HCT116 (cell line): ENCODE results near the gene SPCS3. TPM values are rescaled to one million over a fixed set of nuclear protein-coding genes. Genes with fewer than 3 reads are reported as not detected.

Experiments
- ATAC-seq: fragments of 200-7000 bp; cut with Tn5 transposase; 2 replicates; pipeline ENCODE4 v1.9.1; 2020; ENCODE audit warnings: mild to moderate bottlenecking, moderate library complexity
- BruUV-seq: library from RNA; stranded (reverse); fragments of 400-500 nt; replicated peaks from 2 replicates; lab custom pipeline; 2021; lab: Mats Ljungman, UMichigan
- CTCF ChIA-PET: fragments of 300-600 bp; sonication (Branson Sonifier 250); formaldehyde crosslinking; loops from one replicate; lab custom pipeline; 2021; ENCODE audit warnings: antibody characterized with exemption; lab: Charles Lee
- POLR2A ChIA-PET: fragments of 300-600, 350-600 bp; sonication (Branson Sonifier 250); formaldehyde crosslinking; loops from one replicate; lab custom pipeline; 2021; ENCODE audit warnings: antibody characterized with exemption; lab: Charles Lee
- RAD21 ChIA-PET, 2 experiments: fragments of 300-600 bp; sonication (Branson Sonifier 250); formaldehyde crosslinking; loops; one replicate each; lab custom pipeline; 2023; ENCODE audit warnings: low total read pairs in 2 of 2; ENCODE audit not compliant: uncharacterized antibody in 2 of 2, unreplicated experiment in 2 of 2, low non-redundant PET in 1 of 2; lab: Charles Lee
- DNase-seq: peaks from one replicate; pipeline ENCODE4 v3.0.0-alpha.2; 2010; ENCODE audit warnings: low read depth, low spot score
- H2AFZ ChIP-seq: fragments of 200-600 bp; shearing (Covaris generic), sonication (generic); 2 replicates; pipeline ENCODE4 v1.6.1; 2017; ENCODE audit warnings: low read depth, mixed run types, mixed read lengths, antibody characterized with exemption, low read length; ENCODE audit not compliant: poor library complexity, severe bottlenecking
- H3K27ac ChIP-seq: 2 replicates; pipeline ENCODE4 v1.5.1; 2012; ENCODE audit warnings: low read depth, low read length
- H3K27me3 ChIP-seq: fragments of 200-600 bp; sonication (generic); 2 replicates; pipeline ENCODE4 v1.6.1; 2016; ENCODE audit warnings: mixed run types, low read length, mixed read lengths; ENCODE audit not compliant: insufficient read depth
- H3K36me3 ChIP-seq, 2 experiments: fragments of 200-500 bp in 1 of 2; fragments of 200-600 bp in 1 of 2; sonication (Bioruptor generic) in 1 of 2; sonication (generic) in 1 of 2; 2 replicates each; pipeline versions ENCODE4 v1.5.1 to v1.6.1; 2014 to 2016; ENCODE audit warnings: low read length in 2 of 2, inconsistent platforms in 1 of 2, mixed read lengths in 1 of 2, mixed run types in 1 of 2; ENCODE audit not compliant: insufficient read depth in 2 of 2, control insufficient read depth in 1 of 2
- H3K4me1 ChIP-seq, 2 experiments: fragments of 200-600 bp in 1 of 2; sonication (generic) in 1 of 2; 2 replicates each; pipeline versions ENCODE4 v1.5.1 to v1.6.1; 2012 to 2017; ENCODE audit warnings: low read length in 2 of 2, inconsistent platforms in 1 of 2, mild to moderate bottlenecking in 1 of 2, mixed read lengths in 1 of 2, mixed run types in 1 of 2, moderate library complexity in 1 of 2; ENCODE audit not compliant: insufficient read depth in 2 of 2, control insufficient read depth in 1 of 2
- H3K4me2 ChIP-seq: fragments of 200-600 bp; sonication (generic); 2 replicates; pipeline ENCODE4 v1.6.1; 2017; ENCODE audit warnings: mixed run types, low read length, mixed read lengths
- H3K4me3 ChIP-seq, 2 experiments: fragments of 200-600 bp in 1 of 2; sonication (generic) in 1 of 2; replicated peaks in 1 of 2; 2 replicates each; pipeline ENCODE4 v1.5.1; 2011 to 2016; ENCODE audit warnings: low read length in 2 of 2, control low read depth in 1 of 2, low read depth in 1 of 2, mild to moderate bottlenecking in 1 of 2, mixed read lengths in 1 of 2, mixed run types in 1 of 2
- H3K79me2 ChIP-seq: fragments of 200-600 bp; sonication (generic); 2 replicates; pipeline ENCODE4 v1.6.1; 2017; ENCODE audit warnings: mild to moderate bottlenecking, mixed run types, low read length, moderate library complexity, mixed read lengths; ENCODE audit not compliant: insufficient read depth
- H3K9ac ChIP-seq: fragments of 200-600 bp; sonication (generic); 2 replicates; pipeline ENCODE4 v1.6.1; 2016; ENCODE audit warnings: low read length, mixed read lengths
- H3K9me2 ChIP-seq: fragments of 200-600 bp; sonication (generic), shearing (Covaris generic); 2 replicates; pipeline ENCODE4 v1.6.1; 2017; ENCODE audit warnings: mixed run types, mild to moderate bottlenecking, moderate library complexity; ENCODE audit not compliant: insufficient read depth
- H3K9me3 ChIP-seq, 2 experiments: fragments of 200-500 bp in 1 of 2; fragments of 200-600 bp in 1 of 2; sonication (Bioruptor generic) in 1 of 2; sonication (generic) in 1 of 2; 2 replicates each; pipeline ENCODE4 v1.6.1; 2014 to 2017; ENCODE audit warnings: low read length in 2 of 2, mixed read lengths in 2 of 2, inconsistent platforms in 1 of 2, low read depth in 1 of 2, mild to moderate bottlenecking in 1 of 2, mixed run types in 1 of 2, moderate library complexity in 1 of 2; ENCODE audit not compliant: control insufficient read depth in 1 of 2, insufficient read depth in 1 of 2
- H4K20me1 ChIP-seq: fragments of 200-600 bp; sonication (generic), shearing (Covaris generic); 2 replicates; pipeline ENCODE4 v1.6.1; 2017; ENCODE audit warnings: mixed run types, mild to moderate bottlenecking, moderate library complexity; ENCODE audit not compliant: insufficient read depth
- CBX3 ChIP-seq: IDR thresholded peaks from 2 replicates; pipeline ENCODE4 v1.6.1; 2012; ENCODE audit warnings: low read depth
- CEBPB ChIP-seq: IDR thresholded peaks from 2 replicates; pipeline ENCODE4 v1.6.1; 2012; ENCODE audit warnings: low read depth
- ELF1 ChIP-seq: IDR thresholded peaks from 2 replicates; pipeline ENCODE4 v1.6.1; 2012; ENCODE audit warnings: low read depth, borderline replicate concordance
- EZH2phosphoT487 ChIP-seq: fragments of 200-600 bp; IDR thresholded peaks from 2 replicates; pipeline ENCODE4 v1.6.1; 2018; ENCODE audit warnings: antibody characterized with exemption, borderline replicate concordance
- FOSL1 ChIP-seq: IDR thresholded peaks from 2 replicates; pipeline ENCODE4 v1.6.1; 2012; ENCODE audit warnings: low read depth
- POLR2A ChIP-seq: IDR thresholded peaks from 2 replicates; pipeline ENCODE4 v1.7.0; 2011; ENCODE audit warnings: borderline replicate concordance; ENCODE audit not compliant: insufficient read depth, insufficient read length; ENCODE audit errors: extremely low read depth
- POLR2AphosphoS5 ChIP-seq: IDR thresholded peaks from 2 replicates; pipeline ENCODE4 v1.6.1; 2011; ENCODE audit warnings: mild to moderate bottlenecking, low read depth, low read length, moderate library complexity
- RAD21 ChIP-seq: IDR thresholded peaks from 2 replicates; pipeline ENCODE4 v1.6.1; 2012; ENCODE audit warnings: low read depth, mild to moderate bottlenecking
- REST ChIP-seq: IDR thresholded peaks from 2 replicates; pipeline ENCODE4 v1.6.1; 2012; ENCODE audit warnings: low read depth
- SP1 ChIP-seq: IDR thresholded peaks from 2 replicates; pipeline ENCODE4 v1.6.1; 2012; ENCODE audit warnings: low read depth
- SRF ChIP-seq: IDR thresholded peaks from 2 replicates; pipeline ENCODE4 v1.6.1; 2012; ENCODE audit warnings: low read depth
- TCF7L2 ChIP-seq: IDR thresholded peaks from 2 replicates; pipeline ENCODE4 v1.7.0; 2011; ENCODE audit warnings: borderline replicate concordance, inconsistent platforms; ENCODE audit not compliant: insufficient read depth, insufficient read length; ENCODE audit errors: extremely low read depth
- YY1 ChIP-seq: IDR thresholded peaks from 2 replicates; pipeline ENCODE4 v1.6.1; 2011; ENCODE audit warnings: low read length, low read depth, moderate library complexity, mild to moderate bottlenecking; ENCODE audit not compliant: insufficient replicate concordance; ENCODE audit errors: extremely low read depth
- ZBTB33 ChIP-seq: IDR thresholded peaks from 2 replicates; pipeline ENCODE4 v1.6.1; 2011; ENCODE audit warnings: mild to moderate bottlenecking, low read length, moderate library complexity; ENCODE audit not compliant: insufficient replicate concordance; ENCODE audit errors: extremely low read depth
- ZFX ChIP-seq: fragments of 450-650 bp; IDR thresholded peaks from 2 replicates; pipeline ENCODE4 v1.6.1; 2017
- intact Hi-C: fragments of 100-400 bp; cut with micrococcal nuclease; formaldehyde crosslinking; loops from 2 replicates; pipeline ENCODE4 v1.10.0; 2022
- total RNA-seq: library from RNA; stranded (reverse); gene quantifications from one replicate; pipeline ENCODE4 v1.2.1, GENCODE V29; 2021; ENCODE audit not compliant: unreplicated experiment
- TF ChIP-seq, protein P1 (sequence below): IDR thresholded peaks from 2 replicates; pipeline ENCODE4 v1.6.1; 2012
- TF ChIP-seq, protein P2 (sequence below): IDR thresholded peaks from 2 replicates; pipeline ENCODE4 v1.6.1; 2012
- TF ChIP-seq, protein P3 (sequence below), 3 experiments: fragments of 200-600 bp in 1 of 3; sonication (generic) in 1 of 3; IDR thresholded peaks in 2 of 3; conservative IDR thresholded peaks in 1 of 3; 2 replicates each; pipeline ENCODE4 v1.5.1; 2012 to 2017; ENCODE audit warnings: low read depth in 2 of 3, low read length in 2 of 3, antibody characterized with exemption in 1 of 3, borderline replicate concordance in 1 of 3, control low read depth in 1 of 3, mild to moderate bottlenecking in 1 of 3, mixed read lengths in 1 of 3, mixed run types in 1 of 3, moderate library complexity in 1 of 3; ENCODE audit not compliant: insufficient read depth in 1 of 3

SPCS3 gene
- total RNA-seq, 1 experiment from 2014 or later = 135 TPM

GRCh38 chr4:176342384-176342783 lies 22.6 kb downstream of the SPCS3 start:
- H3K4me2 ChIP-seq = no peak overlapping the region
- ChIA-PET RAD21 (no interaction called here), POLR2A (no interaction called here), CTCF (interaction anchor here (0.6 to 3.5 kb wide), 3 partner anchors 191 to 412 kb away, joined by 3 to 34 read pairs (median 16); no protein-coding TSS in a partner anchor)
- BruUV-seq = no TSS peak
- TF ChIP-seq TCF7L2 = no peak
- TF ChIP-seq, protein P1, sequence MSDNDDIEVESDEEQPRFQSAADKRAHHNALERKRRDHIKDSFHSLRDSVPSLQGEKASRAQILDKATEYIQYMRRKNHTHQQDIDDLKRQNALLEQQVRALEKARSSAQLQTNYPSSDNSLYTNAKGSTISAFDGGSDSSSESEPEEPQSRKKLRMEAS = no peak
- TF ChIP-seq, protein P2, sequence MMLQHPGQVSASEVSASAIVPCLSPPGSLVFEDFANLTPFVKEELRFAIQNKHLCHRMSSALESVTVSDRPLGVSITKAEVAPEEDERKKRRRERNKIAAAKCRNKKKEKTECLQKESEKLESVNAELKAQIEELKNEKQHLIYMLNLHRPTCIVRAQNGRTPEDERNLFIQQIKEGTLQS = no peak
- TF ChIP-seq SP1 = no peak
- no peak for TF ChIP-seq POLR2A
- no peak for TF ChIP-seq CEBPB
- TF ChIP-seq REST = no peak
- TF ChIP-seq RAD21 = no peak
- TF ChIP-seq ZBTB33 = no peak
- TF ChIP-seq, protein P3, sequence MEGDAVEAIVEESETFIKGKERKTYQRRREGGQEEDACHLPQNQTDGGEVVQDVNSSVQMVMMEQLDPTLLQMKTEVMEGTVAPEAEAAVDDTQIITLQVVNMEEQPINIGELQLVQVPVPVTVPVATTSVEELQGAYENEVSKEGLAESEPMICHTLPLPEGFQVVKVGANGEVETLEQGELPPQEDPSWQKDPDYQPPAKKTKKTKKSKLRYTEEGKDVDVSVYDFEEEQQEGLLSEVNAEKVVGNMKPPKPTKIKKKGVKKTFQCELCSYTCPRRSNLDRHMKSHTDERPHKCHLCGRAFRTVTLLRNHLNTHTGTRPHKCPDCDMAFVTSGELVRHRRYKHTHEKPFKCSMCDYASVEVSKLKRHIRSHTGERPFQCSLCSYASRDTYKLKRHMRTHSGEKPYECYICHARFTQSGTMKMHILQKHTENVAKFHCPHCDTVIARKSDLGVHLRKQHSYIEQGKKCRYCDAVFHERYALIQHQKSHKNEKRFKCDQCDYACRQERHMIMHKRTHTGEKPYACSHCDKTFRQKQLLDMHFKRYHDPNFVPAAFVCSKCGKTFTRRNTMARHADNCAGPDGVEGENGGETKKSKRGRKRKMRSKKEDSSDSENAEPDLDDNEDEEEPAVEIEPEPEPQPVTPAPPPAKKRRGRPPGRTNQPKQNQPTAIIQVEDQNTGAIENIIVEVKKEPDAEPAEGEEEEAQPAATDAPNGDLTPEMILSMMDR (IDR thresholded peaks at IDR 0.05 in 2 of 3, conservative IDR thresholded peaks at IDR 0.05 in 1 of 3; ENCODE audit: borderline replicate concordance in 1 of 3, insufficient read depth in 1 of 3, low read depth in 2 of 3, low read length in 2 of 3) = no peak
- TF ChIP-seq EZH2phosphoT487 = no peak
- no peak for TF ChIP-seq POLR2AphosphoS5
- no peak for TF ChIP-seq YY1
- no peak for TF ChIP-seq SRF
- TF ChIP-seq ZFX = no peak
- no peak for TF ChIP-seq FOSL1
- no peak for TF ChIP-seq ELF1
- no peak for TF ChIP-seq CBX3
- no peaks in the 10 kb centered on the region for H3K27me3 ChIP-seq
- DNase-seq (no peak), ATAC-seq (no peak)
- H3K79me2 ChIP-seq = no peaks in the 10 kb centered on the region
- intact Hi-C loops = no loop called here
- no peak overlapping the region for H3K4me3 ChIP-seq
- no peak overlapping the region for H3K27ac ChIP-seq
- H3K9ac ChIP-seq = no peak overlapping the region
- peaks cover 0 to 6% of the 10 kb centered on the region in 2 experiments; a peak in 2 of 4 replicates for H3K9me3 ChIP-seq
- H3K36me3 ChIP-seq = no peaks in the 10 kb centered on the region
- H2AFZ ChIP-seq = no peak overlapping the region
- H3K9me2 ChIP-seq = no peaks in the 10 kb centered on the region
- H4K20me1 ChIP-seq = no peaks in the 10 kb centered on the region
- H3K4me1 ChIP-seq = no peaks in the 10 kb centered on the region
